Neural cell (in vitro differentiated cells): ENCODE data around the gene PDE6H. TPM values are rescaled to one million over a fixed set of nuclear protein-coding genes. Genes with fewer than 3 reads are reported as not detected.

Source experiments
- H2AFZ ChIP-seq: fragments of 200-600, 300-800 bp; sonication (generic), shearing (Covaris generic); 2 replicates; pipeline ENCODE4 v1.6.0; 2014; ENCODE audit warnings: low read depth, mild to moderate bottlenecking, antibody characterized with exemption, low read length, moderate library complexity
- H3F3A ChIP-seq: fragments of 200-600 bp; shearing (Covaris generic); 2 replicates; pipeline ENCODE4 v1.6.1; 2016; ENCODE audit warnings: mild to moderate bottlenecking, moderate library complexity, mixed read lengths, antibody characterized with exemption, low read length; ENCODE audit not compliant: insufficient read depth, poor library complexity, severe bottlenecking
- H3K27ac ChIP-seq: fragments of 200-600, 300-800 bp; sonication (generic), shearing (Covaris generic); 2 replicates; pipeline ENCODE4 v1.5.1; 2014; ENCODE audit warnings: mild to moderate bottlenecking, low read length, moderate library complexity
- H3K27me3 ChIP-seq: fragments of 300-800, 200-600 bp; sonication (generic), shearing (Covaris generic); 2 replicates; pipeline ENCODE4 v1.6.0; 2014; ENCODE audit warnings: mild to moderate bottlenecking, low read depth, low read length, moderate library complexity; ENCODE audit not compliant: insufficient read depth
- H3K36me3 ChIP-seq: fragments of 300-800, 200-600 bp; sonication (generic), shearing (Covaris generic); 2 replicates; pipeline ENCODE4 v1.5.1; 2014; ENCODE audit warnings: mild to moderate bottlenecking, antibody characterized with exemption, low read length, moderate library complexity; ENCODE audit not compliant: insufficient read depth
- H3K4me2 ChIP-seq: fragments of 300-800, 200-600 bp; sonication (generic), shearing (Covaris generic); 2 replicates; pipeline ENCODE4 v1.6.0; 2014; ENCODE audit warnings: mild to moderate bottlenecking, low read length
- H3K4me3 ChIP-seq: fragments of 300-800, 200-600 bp; sonication (generic), shearing (Covaris generic); 2 replicates; pipeline ENCODE4 v1.5.1; 2014; ENCODE audit warnings: mild to moderate bottlenecking, low read length, moderate library complexity
- H3K79me2 ChIP-seq: fragments of 200-600 bp; shearing (Covaris generic); replicated peaks from 2 replicates; pipeline ENCODE4 v1.6.0; 2014; ENCODE audit warnings: mild to moderate bottlenecking, low read length, moderate library complexity; ENCODE audit not compliant: insufficient read depth
- H3K9ac ChIP-seq: fragments of 300-800, 200-600 bp; sonication (generic), shearing (Covaris generic); 2 replicates; pipeline ENCODE4 v1.6.1; 2016; ENCODE audit warnings: mild to moderate bottlenecking, low read length, mixed read lengths
- H3K9me2 ChIP-seq: fragments of 200-600 bp; shearing (Covaris generic); 2 replicates; pipeline ENCODE4 v1.6.1; 2016; ENCODE audit warnings: mild to moderate bottlenecking, low read length, mixed read lengths; ENCODE audit not compliant: insufficient read depth
- H3K9me3 ChIP-seq: fragments of 200-600, 300-800 bp; sonication (generic), shearing (Covaris generic); 2 replicates; pipeline ENCODE4 v1.6.1; 2016; ENCODE audit warnings: mild to moderate bottlenecking, mixed run types, low read length, moderate library complexity, mixed read lengths
- H4K20me1 ChIP-seq: fragments of 200-600 bp; shearing (Covaris generic); 2 replicates; pipeline ENCODE4 v1.6.1; 2016; ENCODE audit warnings: mild to moderate bottlenecking, mixed run types; ENCODE audit not compliant: insufficient read depth
- CTCF ChIP-seq: fragments of 450-650 bp; IDR thresholded peaks from 2 replicates; pipeline ENCODE4 v1.5.1; 2014; ENCODE audit warnings: antibody characterized with exemption, mild to moderate bottlenecking, moderate library complexity; ENCODE audit not compliant: poor library complexity, severe bottlenecking
- EP300 ChIP-seq: fragments of 450-650 bp; conservative IDR thresholded peaks from 2 replicates; pipeline ENCODE4 v1.6.1; 2014; ENCODE audit warnings: antibody characterized with exemption, mild to moderate bottlenecking, moderate library complexity; ENCODE audit not compliant: poor library complexity, severe bottlenecking
- EZH2 ChIP-seq: fragments of 200-600, 300-800 bp; shearing (Covaris generic), sonication (generic); IDR thresholded peaks from 2 replicates; pipeline ENCODE4 v1.6.1; 2014; ENCODE audit warnings: antibody characterized with exemption, low read length, borderline replicate concordance, mild to moderate bottlenecking; ENCODE audit not compliant: insufficient read depth, poor library complexity, severe bottlenecking
- MXI1 ChIP-seq: fragments of 450-650 bp; conservative IDR thresholded peaks from 2 replicates; pipeline ENCODE4 v1.6.1; 2014; ENCODE audit warnings: antibody characterized with exemption, mild to moderate bottlenecking; ENCODE audit not compliant: poor library complexity, severe bottlenecking
- POLR2AphosphoS5 ChIP-seq: IDR thresholded peaks from 2 replicates; pipeline ENCODE4 v1.6.1; 2012
- RAD21 ChIP-seq: fragments of 450-650 bp; conservative IDR thresholded peaks from 2 replicates; pipeline ENCODE4 v1.6.1; 2014; ENCODE audit warnings: antibody characterized with exemption, mild to moderate bottlenecking, moderate library complexity
- REST ChIP-seq: IDR thresholded peaks from 2 replicates; pipeline ENCODE4 v1.6.1; 2012; ENCODE audit warnings: borderline replicate concordance
- SMC3 ChIP-seq: fragments of 450-650 bp; conservative IDR thresholded peaks from 2 replicates; pipeline ENCODE4 v1.6.1; 2014; ENCODE audit warnings: antibody characterized with exemption, mild to moderate bottlenecking, moderate library complexity; ENCODE audit not compliant: poor library complexity
- TAF1 ChIP-seq: IDR thresholded peaks from 2 replicates; pipeline ENCODE4 v1.6.1; 2012; ENCODE audit warnings: low read depth
- polyA plus RNA-seq: library from polyadenylated mRNA; depleted of rRNA; stranded (reverse); fragments of >200 nt; gene quantifications from 2 replicates; pipeline ENCODE4 v1.2.3, GENCODE V29; 2014

The PDE6H gene
- polyA plus RNA-seq, 1 donor from 2014 or later = not detected

- H3K9ac ChIP-seq = no peak overlapping the region
- no peaks in the 10 kb centered on the region for H3K27me3 ChIP-seq
- H3K9me2 ChIP-seq = no peaks in the 10 kb centered on the region
- no peak overlapping the region for H2AFZ ChIP-seq
- H3K4me2 ChIP-seq = no peak overlapping the region
- H4K20me1 ChIP-seq = no peaks in the 10 kb centered on the region
- H3K4me3 ChIP-seq = no peak overlapping the region
- no peaks in the 10 kb centered on the region for H3K79me2 ChIP-seq
- H3K27ac ChIP-seq = no peak overlapping the region
- TF ChIP-seq EZH2 (no peak), SMC3 (no peak), EP300 (no peak), REST (no peak), RAD21 (no peak), TAF1 (no peak), POLR2AphosphoS5 (no peak), CTCF (no peak), MXI1 (no peak)
- no peaks in the 10 kb centered on the region for H3F3A ChIP-seq
- no peaks in the 10 kb centered on the region for H3K9me3 ChIP-seq
- no peaks in the 10 kb centered on the region for H3K36me3 ChIP-seq
Measured at GRCh38 chr12:14942196-14942931, 30.5 kb upstream of the PDE6H start.

GRCh38 chr12:14946162-14946561, 26.7 kb upstream of the PDE6H start:
- H3F3A ChIP-seq = no peaks in the 10 kb centered on the region
- no peak overlapping the region for H3K4me2 ChIP-seq
- H4K20me1 ChIP-seq = no peaks in the 10 kb centered on the region
- H3K36me3 ChIP-seq = no peaks in the 10 kb centered on the region
- no peaks in the 10 kb centered on the region for H3K9me2 ChIP-seq
- no peak overlapping the region for H3K9ac ChIP-seq
- TF ChIP-seq RAD21 (no peak), CTCF (no peak), EP300 (no peak), REST (no peak), POLR2AphosphoS5 (no peak), EZH2 (no peak), SMC3 (no peak), TAF1 (no peak), MXI1 (no peak)
- no peak overlapping the region for H3K4me3 ChIP-seq
- H3K9me3 ChIP-seq = no peaks in the 10 kb centered on the region
- H2AFZ ChIP-seq = no peak overlapping the region
- no peaks in the 10 kb centered on the region for H3K79me2 ChIP-seq
- H3K27me3 ChIP-seq = no peaks in the 10 kb centered on the region
- no peak overlapping the region for H3K27ac ChIP-seq
